SK-N-SH (cell line): ENCODE measurements around the gene PARP9. TPM values are rescaled to one million over a fixed set of nuclear protein-coding genes. Genes with fewer than 3 reads are reported as not detected.
A peak's percentile ranks its signal among the peaks of the same experiment; 100 is the strongest.

ENCODE experiments used
- CTCF ChIA-PET: fragments of 300-600, 350-600 bp; formaldehyde crosslinking; extraction: SDS; loops from one replicate; lab custom pipeline; 2021; lab: Yijun Ruan, JAX
- POLR2A ChIA-PET: fragments of 350-600 bp; sonication (Branson Sonifier 250); formaldehyde crosslinking; extraction: SDS; loops from one replicate; lab custom pipeline; 2020; ENCODE audit warnings: antibody characterized with exemption, inconsistent platforms; lab: Yijun Ruan, JAX
- DNase-seq: peaks from one replicate; pipeline ENCODE4 v3.0.0; 2012
- H2AFZ ChIP-seq: fragments of 200-600 bp; sonication (generic); 2 replicates; pipeline ENCODE4 v1.8.1; 2016; ENCODE audit warnings: antibody characterized with exemption, mild to moderate bottlenecking, low read depth
- H3F3A ChIP-seq: fragments of 200-600 bp; sonication (generic); replicated peaks from 2 replicates; pipeline ENCODE3; 2016; ENCODE audit warnings: antibody characterized with exemption, mild to moderate bottlenecking; ENCODE audit not compliant: insufficient read depth
- H3K27ac ChIP-seq, 2 experiments: fragments of 200-500 bp in 1 of 2; fragments of 200-600 bp in 1 of 2; sonication (Bioruptor generic) in 1 of 2; sonication (generic), shearing (Covaris generic) in 1 of 2; 2 replicates each; pipeline versions ENCODE4 v1.5.1 to v1.6.1; 2014 to 2016; ENCODE audit warnings: low read depth in 2 of 2, inconsistent platforms in 1 of 2, low read length in 1 of 2, mild to moderate bottlenecking in 1 of 2, mixed read lengths in 1 of 2
- H3K27me3 ChIP-seq: fragments of 200-600 bp; sonication (generic), shearing (Covaris generic); 2 replicates; pipeline ENCODE4 v1.6.1; 2016; ENCODE audit warnings: mixed run types; ENCODE audit not compliant: insufficient read depth
- H3K36me3 ChIP-seq, 2 experiments: fragments of 200-500 bp in 1 of 2; fragments of 200-600 bp in 1 of 2; sonication (Bioruptor generic) in 1 of 2; sonication (generic) in 1 of 2; replicated peaks in 1 of 2; 2 replicates each; pipeline versions ENCODE3 to v1.5.1; 2014 to 2016; ENCODE audit warnings: low read length in 1 of 2, mild to moderate bottlenecking in 1 of 2; ENCODE audit not compliant: insufficient read depth in 2 of 2, control insufficient read depth in 1 of 2
- H3K4me1 ChIP-seq, 2 experiments: fragments of 200-500 bp in 1 of 2; fragments of 200-600 bp in 1 of 2; sonication (Bioruptor generic) in 1 of 2; sonication (generic), shearing (Covaris generic) in 1 of 2; 2 replicates each; pipeline versions ENCODE4 v1.5.1 to v1.6.1; 2014 to 2016; ENCODE audit warnings: low read depth in 1 of 2, low read length in 1 of 2, mixed run types in 1 of 2; ENCODE audit not compliant: insufficient read depth in 2 of 2, control insufficient read depth in 1 of 2
- H3K4me2 ChIP-seq: fragments of 200-600 bp; sonication (generic), shearing (Covaris generic); 2 replicates; pipeline ENCODE4 v1.6.1; 2017; ENCODE audit warnings: mixed run types
- H3K4me3 ChIP-seq, 2 experiments: fragments of 200-500 bp in 1 of 2; fragments of 200-600 bp in 1 of 2; sonication (Bioruptor generic) in 1 of 2; sonication (generic), shearing (Covaris generic) in 1 of 2; 2 replicates each; pipeline versions ENCODE4 v1.5.1 to v1.8.1; 2014 to 2016; ENCODE audit warnings: low read depth in 2 of 2, inconsistent platforms in 1 of 2, low read length in 1 of 2, mild to moderate bottlenecking in 1 of 2, mixed read lengths in 1 of 2, moderate library complexity in 1 of 2
- H3K79me2 ChIP-seq: fragments of 200-600 bp; sonication (generic); 2 replicates; pipeline ENCODE4 v1.8.1; 2017; ENCODE audit warnings: mild to moderate bottlenecking; ENCODE audit not compliant: insufficient read depth
- H3K9ac ChIP-seq: fragments of 200-600 bp; sonication (generic); 2 replicates; pipeline ENCODE4 v1.6.1; 2017; ENCODE audit warnings: mixed run types
- H3K9me2 ChIP-seq: fragments of 200-600 bp; sonication (generic); 2 replicates; pipeline ENCODE4 v1.6.1; 2017; ENCODE audit warnings: mixed run types
- H3K9me3 ChIP-seq: fragments of 200-600 bp; sonication (generic); 2 replicates; pipeline ENCODE4 v1.6.1; 2017; ENCODE audit warnings: mixed run types, mild to moderate bottlenecking, moderate library complexity
- H4K20me1 ChIP-seq: fragments of 200-600 bp; sonication (generic); 2 replicates; pipeline ENCODE4 v1.6.1; 2017; ENCODE audit warnings: mild to moderate bottlenecking, mixed run types; ENCODE audit not compliant: insufficient read depth
- CHD2 ChIP-seq: fragments of 150-350 bp; IDR thresholded peaks from 2 replicates; pipeline ENCODE4 v1.6.1; 2018; ENCODE audit warnings: low read length; ENCODE audit not compliant: partially characterized antibody
- EP300 ChIP-seq, 2 experiments: IDR thresholded peaks; 2 replicates each; pipeline versions ENCODE4 v1.4.0 to v1.6.1; 2012; ENCODE audit warnings: borderline replicate concordance in 1 of 2, low read depth in 1 of 2, low read length in 1 of 2
- FOXM1 ChIP-seq: IDR thresholded peaks from 2 replicates; pipeline ENCODE4 v1.4.0; 2012; ENCODE audit warnings: low read depth, mild to moderate bottlenecking
- MAX ChIP-seq: IDR thresholded peaks from 2 replicates; pipeline ENCODE4 v1.4.0; 2012; ENCODE audit warnings: low read depth
- NFIC ChIP-seq: IDR thresholded peaks from 2 replicates; pipeline ENCODE4 v1.4.0; 2012; ENCODE audit warnings: borderline replicate concordance
- NRF1 ChIP-seq: IDR thresholded peaks from 2 replicates; pipeline ENCODE4 v1.6.1; 2012; ENCODE audit warnings: low read depth, mild to moderate bottlenecking, low read length
- POLR2AphosphoS5 ChIP-seq: IDR thresholded peaks from 2 replicates; pipeline ENCODE4 v1.6.1; 2012; ENCODE audit warnings: low read depth, low read length
- REST ChIP-seq: IDR thresholded peaks from 2 replicates; pipeline ENCODE4 v1.6.1; 2012; ENCODE audit warnings: mild to moderate bottlenecking, low read depth, low read length, moderate library complexity
- YY1 ChIP-seq: IDR thresholded peaks from 2 replicates; pipeline ENCODE4 v1.4.0; 2012; ENCODE audit warnings: low read depth, mild to moderate bottlenecking
- WGBS: methylation state at CpG from one replicate; pipeline ENCODE4 v1.1.6; 2017; ENCODE audit warnings: low lambda C conversion rate; 5-methylcytosine and 5-hydroxymethylcytosine counted together
- polyA plus RNA-seq, 3 experiments: library from polyadenylated mRNA; depleted of rRNA; stranded (reverse); fragments of >200 nt; gene quantifications; 2 replicates each; pipeline ENCODE4 v1.2.3, GENCODE V29; 2012
- TF ChIP-seq, protein P1 (sequence below): fragments of 150-350 bp; IDR thresholded peaks from 2 replicates; pipeline ENCODE4 v1.6.1; 2017; ENCODE audit warnings: antibody characterized with exemption, low read length, low read depth, borderline replicate concordance

The PARP9 gene
- polyA plus RNA-seq, 1 of the 3 experiments (the other 2 are of a cell fraction): 13.5 TPM

- H3K27ac ChIP-seq: peak overlapping the region; percentile 74 to 89
- H3K9me2 ChIP-seq: no peaks in the 10 kb centered on the region
- WGBS: 83% methylated on average over 5 of the region's 5 CpGs
- no peaks in the 10 kb centered on the region for H3K9me3 ChIP-seq
- peaks cover 10% of the 10 kb centered on the region for H3K79me2 ChIP-seq
- POLR2A ChIA-PET: interaction anchor here (0.6 to 1.5 kb wide), 3 partner anchors 113 to 1496 kb away, joined by 3 to 6 read pairs (median 3); no protein-coding TSS in a partner anchor
- H3K4me2 ChIP-seq: peak overlapping the region; percentile 87
- H3K36me3 ChIP-seq: peaks cover 9 to 26% of the 10 kb centered on the region in 2 experiments
- H3F3A ChIP-seq: no peaks in the 10 kb centered on the region
- H4K20me1 ChIP-seq: no peaks in the 10 kb centered on the region
- peak; percentile 30 for DNase-seq
- peaks cover 5 to 9% of the 10 kb centered on the region in 2 experiments; a peak in 2 of 4 replicates for H3K4me1 ChIP-seq
- peak overlapping the region; percentile 89 for H2AFZ ChIP-seq
- CTCF ChIA-PET: interaction anchor here (0.9 to 3.1 kb wide), 5 partner anchors 9 to 379 kb away, joined by 3 to 29 read pairs (median 4); no protein-coding TSS in a partner anchor
- H3K9ac ChIP-seq: peak overlapping the region; percentile 88
- no peak for TF ChIP-seq FOXM1
- no peak for TF ChIP-seq EP300 (IDR thresholded peaks at IDR 0.05; ENCODE audit: borderline replicate concordance in 1 of 2, low read depth in 1 of 2, low read length in 1 of 2)
- TF ChIP-seq, all 33 proteins: peak for 0
- H3K27me3 ChIP-seq: no peaks in the 10 kb centered on the region
- peak overlapping the region; percentile 75 to 78 for H3K4me3 ChIP-seq
Measured at GRCh38 chr3:122563717-122564025, 429 bp downstream of the PARP9 start.

- no peak for TF ChIP-seq POLR2AphosphoS5
- TF ChIP-seq NFIC: no peak
- TF ChIP-seq NRF1: no peak
- no peak for TF ChIP-seq MAX
- TF ChIP-seq, protein P1, sequence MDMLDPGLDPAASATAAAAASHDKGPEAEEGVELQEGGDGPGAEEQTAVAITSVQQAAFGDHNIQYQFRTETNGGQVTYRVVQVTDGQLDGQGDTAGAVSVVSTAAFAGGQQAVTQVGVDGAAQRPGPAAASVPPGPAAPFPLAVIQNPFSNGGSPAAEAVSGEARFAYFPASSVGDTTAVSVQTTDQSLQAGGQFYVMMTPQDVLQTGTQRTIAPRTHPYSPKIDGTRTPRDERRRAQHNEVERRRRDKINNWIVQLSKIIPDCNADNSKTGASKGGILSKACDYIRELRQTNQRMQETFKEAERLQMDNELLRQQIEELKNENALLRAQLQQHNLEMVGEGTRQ: no peak
- no peak for TF ChIP-seq YY1
- peak; percentile 65; the same call in 1 of the 2 replicates for TF ChIP-seq REST
- TF ChIP-seq EP300 (IDR thresholded peaks at IDR 0.05; ENCODE audit: borderline replicate concordance in 1 of 2, low read depth in 1 of 2, low read length in 1 of 2): no peak
- TF ChIP-seq CHD2: no peak
- Histone ChIP-seq H3K4me2 (peak overlapping the region; percentile 87), H3F3A (no peaks in the 10 kb centered on the region), H3K9me2 (no peaks in the 10 kb centered on the region), H3K4me3 (peak overlapping the region; percentile 75 to 78), H3K79me2 (peaks cover 10% of the 10 kb centered on the region), H4K20me1 (no peaks in the 10 kb centered on the region), H3K4me1 (peaks cover 5 to 9% of the 10 kb centered on the region in 2 experiments; a peak in 2 of 4 replicates), H3K9me3 (no peaks in the 10 kb centered on the region), H3K36me3 (peaks cover 9 to 27% of the 10 kb centered on the region in 2 experiments), H3K27me3 (no peaks in the 10 kb centered on the region), H3K27ac (peak overlapping the region; percentile 74 to 89), H3K9ac (peak overlapping the region; percentile 88), H2AFZ (peak overlapping the region; percentile 89)
- ChIA-PET CTCF (interaction anchor here (7.2 kb wide), 1 partner anchor 117 kb away, joined by 84 read pairs; the partner anchor contains the start of gene PARP14), POLR2A (no interaction called here)
- DNase-seq: peak; percentile 32
- WGBS: 84% methylated on average over 5 of the region's 5 CpGs
Measured at GRCh38 chr3:122562923-122563716, 980 bp downstream of the PARP9 start.
